HEK293 (cell line): ENCODE results near the gene TAS2R40.

Experiments used
- CTCF ChIA-PET: fragments of 350-600 bp; formaldehyde crosslinking; extraction: SDS; loops from one replicate; lab custom pipeline; 2021; ENCODE audit warnings: antibody characterized with exemption; lab: Yijun Ruan, JAX
- POLR2A ChIA-PET: fragments of 300-600 bp; formaldehyde crosslinking; extraction: SDS; loops from one replicate; lab custom pipeline; 2020; ENCODE audit warnings: antibody characterized with exemption, inconsistent platforms; lab: Yijun Ruan, JAX
- H3K27ac ChIP-seq: fragments of 200-500 bp; sonication (Bioruptor generic); 2 replicates; pipeline ENCODE4 v1.5.1; 2014; ENCODE audit warnings: low read depth, low read length, control low read depth, inconsistent platforms; ENCODE audit errors: extremely low read depth
- H3K36me3 ChIP-seq, 2 experiments: fragments of 200-500 bp in 1 of 2; sonication (Bioruptor generic) in 1 of 2; 1 replicate in 1 of 2; 2 replicates in 1 of 2; pipeline ENCODE4 v1.5.1; 2014 to 2017; ENCODE audit warnings: inconsistent platforms in 2 of 2, low read length in 2 of 2; ENCODE audit not compliant: control insufficient read depth in 2 of 2, insufficient read depth in 1 of 2
- H3K4me1 ChIP-seq: fragments of 200-500 bp; sonication (Bioruptor generic); 2 replicates; pipeline ENCODE4 v1.5.1; 2014; ENCODE audit warnings: mild to moderate bottlenecking, low read length, inconsistent platforms; ENCODE audit not compliant: control insufficient read depth, insufficient read depth
- H3K4me3 ChIP-seq: 2 replicates; pipeline ENCODE4 v1.5.1; 2011; ENCODE audit warnings: low read depth, mild to moderate bottlenecking, control low read depth, low read length, moderate library complexity
- H3K9me3 ChIP-seq: fragments of 200-500 bp; sonication (Bioruptor generic); 2 replicates; pipeline ENCODE4 v1.5.1; 2014; ENCODE audit warnings: low read depth, low read length, inconsistent platforms; ENCODE audit not compliant: control insufficient read depth, insufficient read depth
- BCL11B ChIP-seq: fragments of 450-650 bp; formaldehyde crosslinking; IDR thresholded peaks from 2 replicates; pipeline ENCODE4 v1.5.1; 2016; ENCODE audit warnings: low read depth, missing biosample characterization, missing genetic modification characterization
- GFI1B ChIP-seq: fragments of 450-650 bp; formaldehyde crosslinking; IDR thresholded peaks from 2 replicates; pipeline ENCODE4 v1.5.1; 2016; ENCODE audit warnings: missing biosample characterization, missing genetic modification characterization
- KLF9 ChIP-seq: fragments of 450-650 bp; formaldehyde crosslinking; IDR thresholded peaks from 2 replicates; pipeline ENCODE4 v1.5.1; 2016; ENCODE audit warnings: missing biosample characterization, missing genetic modification characterization, low read depth
- WT1 ChIP-seq: fragments of 450-650 bp; formaldehyde crosslinking; IDR thresholded peaks from 2 replicates; pipeline ENCODE4 v1.5.1; 2016; ENCODE audit warnings: missing biosample characterization, missing genetic modification characterization
- ZNF114 ChIP-seq: fragments of 450-650 bp; formaldehyde crosslinking; IDR thresholded peaks from 2 replicates; pipeline ENCODE4 v1.5.0; 2017; ENCODE audit warnings: missing biosample characterization, missing genetic modification characterization
- ZNF121 ChIP-seq: fragments of 450-650 bp; formaldehyde crosslinking; IDR thresholded peaks from 2 replicates; pipeline ENCODE4 v1.5.1; 2016; ENCODE audit warnings: missing biosample characterization, missing genetic modification characterization
- ZNF221 ChIP-seq: fragments of 450-650 bp; formaldehyde crosslinking; IDR thresholded peaks from 2 replicates; pipeline ENCODE4 v1.5.1; 2017; ENCODE audit warnings: missing biosample characterization, missing genetic modification characterization, borderline replicate concordance
- ZNF391 ChIP-seq: fragments of 450-650 bp; formaldehyde crosslinking; IDR thresholded peaks from 2 replicates; pipeline ENCODE4 v1.5.1; 2016; ENCODE audit warnings: low read depth, missing biosample characterization, missing genetic modification characterization, borderline replicate concordance
- ZNF514 ChIP-seq: fragments of 450-650 bp; formaldehyde crosslinking; IDR thresholded peaks from 2 replicates; pipeline ENCODE4 v1.5.1; 2016; ENCODE audit warnings: missing biosample characterization, missing genetic modification characterization
- ZNF558 ChIP-seq: fragments of 450-650 bp; formaldehyde crosslinking; IDR thresholded peaks from 2 replicates; pipeline ENCODE4 v1.5.1; 2016; ENCODE audit warnings: missing biosample characterization, missing genetic modification characterization
- ZNF654 ChIP-seq: fragments of 450-650 bp; formaldehyde crosslinking; IDR thresholded peaks from 2 replicates; pipeline ENCODE4 v1.5.1; 2016; ENCODE audit warnings: low read depth, missing biosample characterization, missing genetic modification characterization
- ZNF660 ChIP-seq: fragments of 450-650 bp; IDR thresholded peaks from 2 replicates; pipeline ENCODE4 v1.5.1; 2018; ENCODE audit warnings: missing biosample characterization, mild to moderate bottlenecking, missing genetic modification characterization
- ZNF677 ChIP-seq: fragments of 450-650 bp; IDR thresholded peaks from 2 replicates; pipeline ENCODE4 v1.5.0; 2018; ENCODE audit warnings: missing biosample characterization, mild to moderate bottlenecking, missing genetic modification characterization, moderate library complexity
- ZNF837 ChIP-seq: fragments of 450-650 bp; formaldehyde crosslinking; IDR thresholded peaks from 2 replicates; pipeline ENCODE4 v1.5.1; 2016; ENCODE audit warnings: missing biosample characterization, missing genetic modification characterization
- ZSCAN23 ChIP-seq: fragments of 450-650 bp; formaldehyde crosslinking; IDR thresholded peaks from 2 replicates; pipeline ENCODE4 v1.5.1; 2016; ENCODE audit warnings: missing biosample characterization, missing genetic modification characterization
- ZSCAN30 ChIP-seq: fragments of 450-650 bp; IDR thresholded peaks from 2 replicates; pipeline ENCODE4 v1.5.1; 2018; ENCODE audit warnings: missing biosample characterization, mild to moderate bottlenecking, missing genetic modification characterization, moderate library complexity
- TF ChIP-seq, protein P1 (sequence below): fragments of 450-650 bp; formaldehyde crosslinking; IDR thresholded peaks from 2 replicates; pipeline ENCODE4; 2016; ENCODE audit warnings: missing biosample characterization, missing genetic modification characterization
- TF ChIP-seq, protein P2 (sequence below): fragments of 450-650 bp; formaldehyde crosslinking; IDR thresholded peaks from 2 replicates; pipeline ENCODE4 v1.5.1; 2016; ENCODE audit warnings: missing biosample characterization, missing genetic modification characterization
- TF ChIP-seq, protein P3 (sequence below): fragments of 450-650 bp; formaldehyde crosslinking; IDR thresholded peaks from 2 replicates; pipeline ENCODE4 v1.5.1; 2016; ENCODE audit warnings: missing biosample characterization, missing genetic modification characterization
- TF ChIP-seq, protein P4 (sequence below): fragments of 450-650 bp; formaldehyde crosslinking; IDR thresholded peaks from 2 replicates; pipeline ENCODE4 v1.5.1; 2016; ENCODE audit warnings: missing biosample characterization, missing genetic modification characterization
- TF ChIP-seq, protein P5 (sequence below): fragments of 450-650 bp; formaldehyde crosslinking; IDR thresholded peaks from 2 replicates; pipeline ENCODE4 v1.5.1; 2017; ENCODE audit warnings: missing biosample characterization, missing genetic modification characterization
- TF ChIP-seq, protein P6 (sequence below): fragments of 450-650 bp; formaldehyde crosslinking; IDR thresholded peaks from 2 replicates; pipeline ENCODE4 v1.5.1; 2016; ENCODE audit warnings: missing biosample characterization, missing genetic modification characterization, low read depth

TAS2R40 gene

DNA sequence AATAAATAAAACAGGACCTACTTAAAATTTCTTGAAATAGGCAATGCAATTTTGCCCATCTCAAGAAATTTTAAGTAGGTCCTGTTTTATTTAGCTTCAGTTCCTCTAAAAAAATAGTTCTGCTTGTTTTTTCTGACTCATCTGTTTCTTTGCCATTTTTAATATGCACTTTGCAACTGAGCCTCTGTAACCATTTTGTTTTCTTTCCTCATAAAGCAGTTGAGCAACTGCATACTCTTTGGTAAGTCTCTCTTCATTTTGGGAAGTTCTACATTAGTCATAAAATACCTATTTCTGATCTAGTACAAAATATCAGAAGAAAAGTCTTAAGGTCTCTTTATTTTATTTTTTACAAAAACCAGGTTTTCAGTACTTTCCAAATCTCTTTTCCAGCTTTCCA lies 18.0 kb downstream of the TAS2R40 start (continued):
- TF ChIP-seq, protein P1, sequence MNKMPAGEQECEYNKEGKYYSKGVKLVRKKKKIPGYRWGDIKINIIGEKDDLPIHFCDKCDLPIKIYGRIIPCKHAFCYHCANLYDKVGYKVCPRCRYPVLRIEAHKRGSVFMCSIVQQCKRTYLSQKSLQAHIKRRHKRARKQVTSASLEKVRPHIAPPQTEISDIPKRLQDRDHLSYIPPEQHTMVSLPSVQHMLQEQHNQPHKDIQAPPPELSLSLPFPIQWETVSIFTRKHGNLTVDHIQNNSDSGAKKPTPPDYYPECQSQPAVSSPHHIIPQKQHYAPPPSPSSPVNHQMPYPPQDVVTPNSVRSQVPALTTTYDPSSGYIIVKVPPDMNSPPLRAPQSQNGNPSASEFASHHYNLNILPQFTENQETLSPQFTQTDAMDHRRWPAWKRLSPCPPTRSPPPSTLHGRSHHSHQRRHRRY (tag by site-specific recombination), result no peak
- no peak for TF ChIP-seq ZNF837 (tag by site-specific recombination)
- TF ChIP-seq, protein P2, sequence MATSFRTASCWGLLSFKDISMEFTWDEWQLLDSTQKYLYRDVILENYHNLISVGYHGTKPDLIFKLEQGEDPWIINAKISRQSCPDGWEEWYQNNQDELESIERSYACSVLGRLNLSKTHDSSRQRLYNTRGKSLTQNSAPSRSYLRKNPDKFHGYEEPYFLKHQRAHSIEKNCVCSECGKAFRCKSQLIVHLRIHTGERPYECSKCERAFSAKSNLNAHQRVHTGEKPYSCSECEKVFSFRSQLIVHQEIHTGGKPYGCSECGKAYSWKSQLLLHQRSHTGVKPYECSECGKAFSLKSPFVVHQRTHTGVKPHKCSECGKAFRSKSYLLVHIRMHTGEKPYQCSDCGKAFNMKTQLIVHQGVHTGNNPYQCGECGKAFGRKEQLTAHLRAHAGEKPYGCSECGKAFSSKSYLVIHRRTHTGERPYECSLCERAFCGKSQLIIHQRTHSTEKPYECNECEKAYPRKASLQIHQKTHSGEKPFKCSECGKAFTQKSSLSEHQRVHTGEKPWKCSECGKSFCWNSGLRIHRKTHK, result no peak
- TF ChIP-seq, protein P3, sequence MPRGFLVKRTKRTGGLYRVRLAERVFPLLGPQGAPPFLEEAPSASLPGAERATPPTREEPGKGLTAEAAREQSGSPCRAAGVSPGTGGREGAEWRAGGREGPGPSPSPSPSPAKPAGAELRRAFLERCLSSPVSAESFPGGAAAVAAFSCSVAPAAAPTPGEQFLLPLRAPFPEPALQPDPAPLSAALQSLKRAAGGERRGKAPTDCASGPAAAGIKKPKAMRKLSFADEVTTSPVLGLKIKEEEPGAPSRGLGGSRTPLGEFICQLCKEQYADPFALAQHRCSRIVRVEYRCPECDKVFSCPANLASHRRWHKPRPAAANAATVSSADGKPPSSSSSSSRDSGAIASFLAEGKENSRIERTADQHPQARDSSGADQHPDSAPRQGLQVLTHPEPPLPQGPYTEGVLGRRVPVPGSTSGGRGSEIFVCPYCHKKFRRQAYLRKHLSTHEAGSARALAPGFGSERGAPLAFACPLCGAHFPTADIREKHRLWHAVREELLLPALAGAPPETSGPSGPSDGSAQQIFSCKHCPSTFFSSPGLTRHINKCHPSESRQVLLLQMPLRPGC, result no peak
- TF ChIP-seq ZNF121, result no peak
- no peak for TF ChIP-seq ZNF391 (tag by site-specific recombination)

DNA sequence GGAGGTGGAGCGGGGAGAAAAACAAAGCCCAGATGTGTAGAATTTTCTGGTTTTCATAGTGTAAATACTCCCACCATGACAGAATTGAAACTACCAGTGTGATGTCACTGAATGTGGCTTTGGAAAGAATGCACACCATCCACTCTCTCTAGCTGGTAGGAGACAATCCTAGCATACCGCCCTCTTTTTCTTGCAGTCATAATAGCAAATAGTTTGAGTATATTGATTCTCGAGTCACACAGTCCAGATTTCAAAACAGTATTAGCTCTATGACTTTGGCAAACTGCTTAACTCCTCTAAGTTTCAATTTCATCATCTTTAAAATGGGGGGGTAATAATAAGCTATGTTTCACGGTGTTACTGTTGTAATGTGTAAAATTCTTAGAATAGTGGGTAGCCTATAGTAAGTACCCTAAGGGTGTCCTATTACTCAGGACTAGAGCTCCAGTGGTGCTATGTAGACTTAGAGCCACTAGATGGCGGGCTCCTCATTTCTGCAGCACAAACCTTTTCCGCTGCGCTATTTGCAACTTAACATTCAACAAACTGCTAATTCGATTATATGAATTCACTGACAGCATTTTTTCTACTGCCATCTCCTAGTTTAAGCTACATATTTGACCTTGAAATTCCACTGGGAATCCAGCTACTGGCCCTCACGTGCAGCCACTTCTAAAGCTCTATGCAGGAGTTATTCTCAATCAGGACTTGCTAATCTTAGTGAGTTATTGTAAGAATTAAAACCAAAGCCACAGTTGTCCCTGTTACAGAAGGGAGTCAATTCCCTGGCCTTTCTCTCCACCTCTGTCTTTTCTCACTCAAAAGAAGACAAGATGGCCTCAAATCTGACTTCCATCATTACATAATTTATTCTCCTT lies 18.7 kb downstream of the TAS2R40 start:
- TF ChIP-seq, protein P4, sequence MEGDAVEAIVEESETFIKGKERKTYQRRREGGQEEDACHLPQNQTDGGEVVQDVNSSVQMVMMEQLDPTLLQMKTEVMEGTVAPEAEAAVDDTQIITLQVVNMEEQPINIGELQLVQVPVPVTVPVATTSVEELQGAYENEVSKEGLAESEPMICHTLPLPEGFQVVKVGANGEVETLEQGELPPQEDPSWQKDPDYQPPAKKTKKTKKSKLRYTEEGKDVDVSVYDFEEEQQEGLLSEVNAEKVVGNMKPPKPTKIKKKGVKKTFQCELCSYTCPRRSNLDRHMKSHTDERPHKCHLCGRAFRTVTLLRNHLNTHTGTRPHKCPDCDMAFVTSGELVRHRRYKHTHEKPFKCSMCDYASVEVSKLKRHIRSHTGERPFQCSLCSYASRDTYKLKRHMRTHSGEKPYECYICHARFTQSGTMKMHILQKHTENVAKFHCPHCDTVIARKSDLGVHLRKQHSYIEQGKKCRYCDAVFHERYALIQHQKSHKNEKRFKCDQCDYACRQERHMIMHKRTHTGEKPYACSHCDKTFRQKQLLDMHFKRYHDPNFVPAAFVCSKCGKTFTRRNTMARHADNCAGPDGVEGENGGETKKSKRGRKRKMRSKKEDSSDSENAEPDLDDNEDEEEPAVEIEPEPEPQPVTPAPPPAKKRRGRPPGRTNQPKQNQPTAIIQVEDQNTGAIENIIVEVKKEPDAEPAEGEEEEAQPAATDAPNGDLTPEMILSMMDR (tag by site-specific recombination), result peak; percentile 39; the same call in 1 of the 2 replicates
- no peak for TF ChIP-seq WT1
- no peak for TF ChIP-seq ZSCAN23 (tag by site-specific recombination)
- TF ChIP-seq ZSCAN30, result 0 out of 2 replicates have a peak, but pooled peaks have one; percentile 44
- no peak for TF ChIP-seq ZNF221 (tag by site-specific recombination)
- TF ChIP-seq ZNF654 (tag by site-specific recombination), result peak; percentile 95
- TF ChIP-seq BCL11B (tag by site-specific recombination), result no peak
- TF ChIP-seq, protein P5, sequence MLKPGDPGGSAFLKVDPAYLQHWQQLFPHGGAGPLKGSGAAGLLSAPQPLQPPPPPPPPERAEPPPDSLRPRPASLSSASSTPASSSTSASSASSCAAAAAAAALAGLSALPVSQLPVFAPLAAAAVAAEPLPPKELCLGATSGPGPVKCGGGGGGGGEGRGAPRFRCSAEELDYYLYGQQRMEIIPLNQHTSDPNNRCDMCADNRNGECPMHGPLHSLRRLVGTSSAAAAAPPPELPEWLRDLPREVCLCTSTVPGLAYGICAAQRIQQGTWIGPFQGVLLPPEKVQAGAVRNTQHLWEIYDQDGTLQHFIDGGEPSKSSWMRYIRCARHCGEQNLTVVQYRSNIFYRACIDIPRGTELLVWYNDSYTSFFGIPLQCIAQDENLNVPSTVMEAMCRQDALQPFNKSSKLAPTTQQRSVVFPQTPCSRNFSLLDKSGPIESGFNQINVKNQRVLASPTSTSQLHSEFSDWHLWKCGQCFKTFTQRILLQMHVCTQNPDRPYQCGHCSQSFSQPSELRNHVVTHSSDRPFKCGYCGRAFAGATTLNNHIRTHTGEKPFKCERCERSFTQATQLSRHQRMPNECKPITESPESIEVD, result no peak
- peak; percentile 60 for TF ChIP-seq ZNF660 (tag by site-specific recombination)
- TF ChIP-seq ZNF558 (tag by site-specific recombination), result no peak
- TF ChIP-seq, protein P6, sequence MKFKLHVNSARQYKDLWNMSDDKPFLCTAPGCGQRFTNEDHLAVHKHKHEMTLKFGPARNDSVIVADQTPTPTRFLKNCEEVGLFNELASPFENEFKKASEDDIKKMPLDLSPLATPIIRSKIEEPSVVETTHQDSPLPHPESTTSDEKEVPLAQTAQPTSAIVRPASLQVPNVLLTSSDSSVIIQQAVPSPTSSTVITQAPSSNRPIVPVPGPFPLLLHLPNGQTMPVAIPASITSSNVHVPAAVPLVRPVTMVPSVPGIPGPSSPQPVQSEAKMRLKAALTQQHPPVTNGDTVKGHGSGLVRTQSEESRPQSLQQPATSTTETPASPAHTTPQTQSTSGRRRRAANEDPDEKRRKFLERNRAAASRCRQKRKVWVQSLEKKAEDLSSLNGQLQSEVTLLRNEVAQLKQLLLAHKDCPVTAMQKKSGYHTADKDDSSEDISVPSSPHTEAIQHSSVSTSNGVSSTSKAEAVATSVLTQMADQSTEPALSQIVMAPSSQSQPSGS (tag by site-specific recombination), result no peak
- TF ChIP-seq GFI1B (tag by site-specific recombination), result no peak
- TF ChIP-seq KLF9 (tag by site-specific recombination), result no peak
- no peak for TF ChIP-seq ZNF514 (tag by site-specific recombination)
- TF ChIP-seq ZNF677, result no peak
- TF ChIP-seq ZNF114 (tag by site-specific recombination), result no peak
- POLR2A ChIA-PET, result interaction anchor here (0.6 to 1.5 kb wide), 3 partner anchors 23 to 61 kb away, joined by 3 to 6 read pairs (median 6); partner anchors contain the start of genes CASP2 and GSTK1
- Histone ChIP-seq H3K36me3 (no peaks in the 10 kb centered on the region), H3K4me3 (no peak overlapping the region), H3K9me3 (no peaks in the 10 kb centered on the region), H3K27ac (no peak overlapping the region), H3K4me1 (no peaks in the 10 kb centered on the region)
- CTCF ChIA-PET, result interaction anchor here (0.5 to 4.2 kb wide), 52 partner anchors 9 to 966 kb away, joined by 3 to 56 read pairs (median 5); partner anchors contain the start of genes CASP2, GSTK1, OR2F2 and TAS2R40
